Measurements from ENCODE around the gene NRG2.

Gene NRG2

GRCh38 chr5:139855946-139856540, 187.1 kb downstream of the NRG2 start:
- H3K27me3 ChIP-seq (ENCODE audit: low read length) = no peaks in the 10 kb centered on the region
- H3K4me2 ChIP-seq (ENCODE audit: low read depth, low read length, poor library complexity, severe bottlenecking) = no peak overlapping the region
- H3F3A ChIP-seq (ENCODE audit: insufficient read depth) = no peaks in the 10 kb centered on the region
- H2AFZ ChIP-seq (ENCODE audit: low read depth, low read length, severe bottlenecking) = no peak overlapping the region
- no peak overlapping the region for H3K27ac ChIP-seq (ENCODE audit: low read depth, low read length)
- no peak overlapping the region for H3K4me3 ChIP-seq (ENCODE audit: insufficient read depth, low read length, poor library complexity, severe bottlenecking)
- H3K36me3 ChIP-seq (ENCODE audit: low read length) = no peaks in the 10 kb centered on the region
- H4K20me1 ChIP-seq (ENCODE audit: low read depth, low read length) = no peaks in the 10 kb centered on the region
- no peak overlapping the region for H3K9ac ChIP-seq (ENCODE audit: low read length)
- no peaks in the 10 kb centered on the region for H3K79me2 ChIP-seq (ENCODE audit: insufficient read depth, low read length)
- no peaks in the 10 kb centered on the region for H3K9me3 ChIP-seq (ENCODE audit: insufficient read depth, low read length)
- H3K9me2 ChIP-seq (replicated peaks; ENCODE audit: insufficient read depth, low read length) = no peaks in the 10 kb centered on the region
- TF ChIP-seq, protein P1, sequence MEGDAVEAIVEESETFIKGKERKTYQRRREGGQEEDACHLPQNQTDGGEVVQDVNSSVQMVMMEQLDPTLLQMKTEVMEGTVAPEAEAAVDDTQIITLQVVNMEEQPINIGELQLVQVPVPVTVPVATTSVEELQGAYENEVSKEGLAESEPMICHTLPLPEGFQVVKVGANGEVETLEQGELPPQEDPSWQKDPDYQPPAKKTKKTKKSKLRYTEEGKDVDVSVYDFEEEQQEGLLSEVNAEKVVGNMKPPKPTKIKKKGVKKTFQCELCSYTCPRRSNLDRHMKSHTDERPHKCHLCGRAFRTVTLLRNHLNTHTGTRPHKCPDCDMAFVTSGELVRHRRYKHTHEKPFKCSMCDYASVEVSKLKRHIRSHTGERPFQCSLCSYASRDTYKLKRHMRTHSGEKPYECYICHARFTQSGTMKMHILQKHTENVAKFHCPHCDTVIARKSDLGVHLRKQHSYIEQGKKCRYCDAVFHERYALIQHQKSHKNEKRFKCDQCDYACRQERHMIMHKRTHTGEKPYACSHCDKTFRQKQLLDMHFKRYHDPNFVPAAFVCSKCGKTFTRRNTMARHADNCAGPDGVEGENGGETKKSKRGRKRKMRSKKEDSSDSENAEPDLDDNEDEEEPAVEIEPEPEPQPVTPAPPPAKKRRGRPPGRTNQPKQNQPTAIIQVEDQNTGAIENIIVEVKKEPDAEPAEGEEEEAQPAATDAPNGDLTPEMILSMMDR (IDR thresholded peaks at IDR 0.05; ENCODE audit: insufficient read depth, low read length, poor library complexity, severe bottlenecking) = no peak
- TF ChIP-seq EZH2phosphoT487 (conservative IDR thresholded peaks at IDR 0.05; ENCODE audit: low read length) = no peak

DNA sequence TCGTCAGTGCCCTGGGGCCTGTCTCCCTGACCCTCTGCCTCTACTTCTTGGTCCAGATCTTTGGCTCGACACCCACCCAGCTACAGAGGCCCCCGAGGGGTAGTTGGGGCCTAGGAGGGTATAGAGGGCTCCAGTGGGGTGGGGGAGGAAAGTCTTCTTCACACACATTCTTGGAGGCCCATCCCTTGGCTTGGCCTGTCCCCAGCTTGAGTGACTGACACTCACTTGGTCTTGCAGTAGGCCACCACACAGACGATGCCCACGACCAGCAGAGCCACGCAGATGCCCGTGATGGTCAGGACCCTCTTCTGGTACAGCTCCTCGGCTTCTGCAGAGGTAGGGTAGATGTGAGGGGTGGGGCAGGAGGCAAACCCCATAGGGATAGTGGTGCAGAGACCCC, 187.6 kb downstream of the NRG2 start:
- no peak overlapping the region for H2AFZ ChIP-seq (ENCODE audit: low read depth, low read length, severe bottlenecking)
- H3K36me3 ChIP-seq (ENCODE audit: low read length) = no peaks in the 10 kb centered on the region
- H4K20me1 ChIP-seq (ENCODE audit: low read depth, low read length) = no peaks in the 10 kb centered on the region
- no peaks in the 10 kb centered on the region for H3K79me2 ChIP-seq (ENCODE audit: insufficient read depth, low read length)
- no peak overlapping the region for H3K4me3 ChIP-seq (ENCODE audit: insufficient read depth, low read length, poor library complexity, severe bottlenecking)
- no peaks in the 10 kb centered on the region for H3F3A ChIP-seq (ENCODE audit: insufficient read depth)
- H3K27me3 ChIP-seq (ENCODE audit: low read length) = no peaks in the 10 kb centered on the region
- H3K4me2 ChIP-seq (ENCODE audit: low read depth, low read length, poor library complexity, severe bottlenecking) = no peak overlapping the region
- H3K9ac ChIP-seq (ENCODE audit: low read length) = no peak overlapping the region
- H3K27ac ChIP-seq (ENCODE audit: low read depth, low read length) = no peak overlapping the region
- no peaks in the 10 kb centered on the region for H3K9me3 ChIP-seq (ENCODE audit: insufficient read depth, low read length)
- TF ChIP-seq, protein P1 (IDR thresholded peaks at IDR 0.05; ENCODE audit: insufficient read depth, low read length, poor library complexity, severe bottlenecking) = no peak
- TF ChIP-seq EZH2phosphoT487 (conservative IDR thresholded peaks at IDR 0.05; ENCODE audit: low read length) = no peak
- H3K9me2 ChIP-seq (replicated peaks; ENCODE audit: insufficient read depth, low read length) = no peaks in the 10 kb centered on the region

DNA sequence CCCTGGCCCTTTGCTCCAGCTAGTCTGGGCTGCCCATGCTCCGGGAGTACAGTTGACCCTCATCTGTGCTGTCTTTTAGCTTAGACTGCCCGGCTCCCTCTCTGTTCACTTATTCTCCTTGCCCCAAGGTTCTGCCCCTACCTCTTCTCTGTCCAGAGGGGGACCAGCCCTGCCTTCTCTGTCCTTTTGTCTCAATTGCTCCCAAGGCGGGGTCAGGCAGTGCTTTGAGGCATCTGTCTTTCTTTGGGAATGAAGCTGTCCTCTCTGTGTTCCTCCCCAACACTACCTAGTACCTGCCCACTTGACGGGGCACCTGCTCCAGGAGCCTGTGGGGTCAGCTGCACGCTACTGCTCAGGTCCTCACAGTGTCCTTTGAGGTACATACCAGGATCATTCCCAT, 188.1 kb downstream of the NRG2 start:
- Histone ChIP-seq H3K9ac (ENCODE audit: low read length) (no peak overlapping the region), H3K27me3 (ENCODE audit: low read length) (no peaks in the 10 kb centered on the region)
- TF ChIP-seq, protein P1 (IDR thresholded peaks at IDR 0.05; ENCODE audit: insufficient read depth, low read length, poor library complexity, severe bottlenecking) = no peak
- TF ChIP-seq EZH2phosphoT487 (conservative IDR thresholded peaks at IDR 0.05; ENCODE audit: low read length) = no peak

More for the DNA sequence above, 188.1 kb downstream of the NRG2 start:
- H4K20me1 ChIP-seq (ENCODE audit: low read depth, low read length) = no peaks in the 10 kb centered on the region
- no peak overlapping the region for H3K4me3 ChIP-seq (ENCODE audit: insufficient read depth, low read length, poor library complexity, severe bottlenecking)
- H2AFZ ChIP-seq (ENCODE audit: low read depth, low read length, severe bottlenecking) = no peak overlapping the region
- H3K9me3 ChIP-seq (ENCODE audit: insufficient read depth, low read length) = no peaks in the 10 kb centered on the region
- no peaks in the 10 kb centered on the region for H3K9me2 ChIP-seq (replicated peaks; ENCODE audit: insufficient read depth, low read length)
- no peaks in the 10 kb centered on the region for H3K36me3 ChIP-seq (ENCODE audit: low read length)
- no peaks in the 10 kb centered on the region for H3F3A ChIP-seq (ENCODE audit: insufficient read depth)
- no peak overlapping the region for H3K4me2 ChIP-seq (ENCODE audit: low read depth, low read length, poor library complexity, severe bottlenecking)
- no peak overlapping the region for H3K27ac ChIP-seq (ENCODE audit: low read depth, low read length)
- H3K79me2 ChIP-seq (ENCODE audit: insufficient read depth, low read length) = no peaks in the 10 kb centered on the region
